HG02610 (cell line): ENCODE data around the gene UGT1A10.

ENCODE experiments used
- ATAC-seq: cut with Tn5 transposase; IDR thresholded peaks from one replicate; pipeline ENCODE4 v1.9.1; 2021; ENCODE audit warnings: mild to moderate bottlenecking, moderate library complexity; ENCODE audit not compliant: unreplicated experiment

UGT1A10 gene

DNA sequence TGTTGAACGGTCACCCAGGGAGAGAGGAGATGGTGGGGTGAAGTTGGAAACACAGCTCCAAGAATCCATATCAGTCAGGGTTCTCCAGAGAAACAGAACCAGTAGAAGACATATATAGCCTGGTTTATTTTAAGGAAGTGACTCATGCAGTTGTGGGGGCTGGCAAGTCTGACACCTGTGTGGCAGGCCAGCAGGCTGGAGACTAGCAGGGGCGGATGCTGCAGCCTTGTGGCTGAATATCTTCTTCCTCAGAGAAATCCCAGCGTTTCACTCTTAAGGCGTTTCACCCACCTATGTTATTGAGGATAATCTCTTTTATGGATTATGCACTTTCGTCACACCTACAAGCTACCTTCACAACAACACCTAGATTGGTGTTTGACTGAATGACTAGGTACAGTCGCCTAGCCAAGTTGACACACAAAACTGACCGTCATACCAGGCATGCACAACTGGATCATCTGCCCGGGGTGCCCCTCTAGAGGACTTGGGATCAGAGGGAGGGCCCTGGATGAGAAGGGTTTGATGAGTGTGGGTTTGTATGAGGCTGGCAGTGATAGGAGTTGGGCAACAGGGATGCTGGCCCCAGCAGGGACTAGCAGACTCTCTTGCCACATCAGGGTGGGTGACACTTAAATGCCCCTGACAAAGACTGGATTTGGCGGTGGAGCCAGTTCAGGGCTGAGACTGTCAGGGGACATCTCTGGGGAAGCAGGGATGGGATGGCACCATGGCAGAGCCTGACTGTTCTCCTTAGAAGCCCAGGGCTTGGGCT is 165.3 kb downstream of the UGT1A10 start:
- ATAC-seq = no peak

DNA sequence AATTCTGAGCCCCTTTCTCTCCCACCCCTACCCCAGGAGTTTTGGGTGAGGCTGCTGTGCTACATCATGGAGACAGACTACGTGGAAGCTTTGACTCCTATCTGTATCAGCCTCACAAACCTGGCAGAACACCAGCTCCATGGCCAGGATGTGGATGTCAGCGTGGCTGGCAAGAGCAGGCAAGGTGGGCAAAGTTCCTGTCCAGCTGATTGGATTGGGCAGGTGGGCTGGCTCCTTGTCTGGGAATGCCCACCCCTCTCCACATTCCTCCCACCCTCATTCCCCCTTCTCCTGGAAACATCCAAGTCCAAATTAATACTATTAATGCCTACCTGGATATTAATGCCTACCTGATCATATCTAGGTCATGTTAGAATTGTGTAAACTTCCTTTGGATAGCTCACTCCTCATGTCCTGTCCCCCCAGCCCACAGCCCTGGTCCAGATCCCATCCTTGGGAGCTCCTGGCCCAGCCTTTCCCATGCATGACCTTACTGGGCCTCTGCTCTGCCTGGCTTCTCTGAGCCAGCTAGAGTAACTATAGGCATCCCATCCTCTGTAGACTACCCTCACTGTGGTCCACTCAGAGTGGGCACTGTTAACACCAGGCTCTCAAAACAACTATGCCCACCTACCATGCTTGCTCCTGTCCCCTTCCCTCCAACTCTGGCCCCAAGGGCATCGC is 166.0 kb downstream of the UGT1A10 start:
- ATAC-seq = no peak

DNA sequence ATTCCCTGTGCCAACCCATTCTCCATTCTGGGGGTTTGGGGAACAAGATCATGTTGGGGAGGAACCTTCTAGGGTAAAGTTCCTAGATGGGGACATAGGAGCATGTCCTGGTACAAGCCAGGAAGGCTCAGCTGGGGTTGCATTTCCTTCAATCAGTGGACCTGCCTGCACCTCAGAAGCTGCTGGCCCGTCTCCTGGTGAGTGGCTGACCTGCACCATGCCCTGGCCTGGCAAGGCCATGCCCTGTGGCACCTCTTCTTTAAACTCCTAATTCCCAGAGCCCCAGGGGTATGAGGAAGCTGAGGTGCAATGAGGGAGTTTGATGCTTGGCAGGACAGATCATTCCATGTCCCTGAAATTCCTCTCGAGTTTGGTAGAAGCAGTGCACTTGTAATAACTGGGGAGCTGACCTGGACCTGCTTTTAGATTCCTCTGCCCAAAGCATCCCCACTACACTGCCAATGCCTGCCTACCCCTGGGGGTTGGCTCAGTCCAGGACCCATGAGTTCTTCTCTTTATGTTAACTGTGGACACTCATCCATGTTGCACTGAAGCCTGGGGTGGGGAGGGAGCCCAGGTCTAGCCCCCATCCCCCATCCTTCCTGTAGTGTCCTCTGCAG is 167.2 kb downstream of the UGT1A10 start:
- ATAC-seq = no peak

- no peak for ATAC-seq
These were observed 167.7 kb downstream of the UGT1A10 start for GRCh38 chr2:233803994-233804393.

DNA sequence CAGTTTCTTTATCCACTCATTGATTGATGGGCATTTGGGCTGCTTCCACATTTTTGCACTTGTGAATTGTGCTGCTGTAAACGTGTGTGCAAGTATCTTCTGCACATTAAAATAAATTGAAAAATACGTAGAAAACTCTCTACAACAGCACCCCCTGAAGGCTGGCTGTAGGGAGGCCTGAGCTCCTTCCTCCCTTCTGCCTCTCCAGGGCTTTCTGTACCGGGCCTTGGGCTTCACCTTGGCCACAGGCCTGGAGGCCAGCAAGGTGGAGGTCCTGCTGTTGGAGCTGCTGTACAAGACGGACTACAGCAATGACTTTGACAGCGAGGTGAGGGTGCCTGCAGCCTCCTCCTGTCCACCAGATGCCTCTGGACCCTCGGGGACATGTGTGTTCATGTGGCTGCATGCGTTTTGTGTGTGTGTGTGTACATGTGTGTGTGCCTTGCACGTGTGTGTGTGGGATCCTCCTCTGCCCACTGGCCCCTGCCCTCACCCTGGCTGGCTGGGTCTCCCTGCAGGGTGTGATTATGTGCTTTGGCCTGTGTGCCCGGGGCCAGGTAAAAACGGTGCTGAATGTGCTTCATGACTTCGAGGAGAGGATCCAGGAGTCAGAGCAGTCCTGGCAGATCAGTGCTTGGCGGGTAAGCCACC is 171.1 kb downstream of the UGT1A10 start:
- ATAC-seq = no peak

- ATAC-seq = no peak
These were observed 172.0 kb downstream of the UGT1A10 start for GRCh38 chr2:233807966-233808935.

- ATAC-seq = no peak
These were observed 174.1 kb downstream of the UGT1A10 start for GRCh38 chr2:233810385-233810784.

DNA sequence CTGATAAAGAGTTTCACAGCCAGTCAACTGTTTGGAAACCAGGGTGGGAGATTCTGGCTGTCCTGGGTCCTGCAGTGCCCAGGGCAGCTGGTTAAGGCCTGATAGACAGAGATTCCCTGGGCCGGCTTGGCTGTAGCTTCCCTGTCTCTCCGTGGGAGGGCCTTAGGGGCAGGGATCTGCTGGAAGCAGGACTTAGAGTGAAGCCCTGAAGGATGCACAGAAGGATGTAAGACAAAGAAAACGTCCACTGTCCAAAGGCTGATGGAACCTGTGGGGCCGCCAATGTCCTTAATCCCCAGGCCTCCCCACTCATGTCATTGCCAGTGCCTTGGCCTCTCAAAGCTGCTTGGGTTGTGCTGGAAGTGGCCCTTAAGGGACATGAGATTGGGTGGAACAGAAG is 174.8 kb downstream of the UGT1A10 start:
- ATAC-seq = no peak

DNA sequence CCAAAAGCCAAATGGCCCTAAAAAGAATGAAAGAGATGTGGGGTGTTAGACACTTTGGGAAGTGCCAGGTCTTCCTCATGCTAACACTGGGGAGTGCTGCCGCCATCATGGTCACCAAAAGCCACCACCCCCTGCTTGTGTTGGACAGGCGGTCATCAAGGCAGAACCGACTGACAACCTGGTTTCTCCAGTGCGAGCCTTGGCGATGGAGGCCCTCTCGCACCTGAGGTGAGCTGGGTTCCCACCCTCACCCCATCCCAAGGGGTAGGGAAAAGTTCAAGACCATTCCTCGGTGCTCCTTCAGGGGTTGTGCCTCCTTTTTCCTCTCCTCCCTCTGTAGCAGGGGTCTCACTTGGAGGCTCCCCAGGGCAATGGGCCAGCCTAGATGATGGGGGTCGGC is 175.5 kb downstream of the UGT1A10 start:
- no peak for ATAC-seq

GRCh38 chr2:233813236-233814055 is 177.2 kb downstream of the UGT1A10 start:
- no peak for ATAC-seq

DNA sequence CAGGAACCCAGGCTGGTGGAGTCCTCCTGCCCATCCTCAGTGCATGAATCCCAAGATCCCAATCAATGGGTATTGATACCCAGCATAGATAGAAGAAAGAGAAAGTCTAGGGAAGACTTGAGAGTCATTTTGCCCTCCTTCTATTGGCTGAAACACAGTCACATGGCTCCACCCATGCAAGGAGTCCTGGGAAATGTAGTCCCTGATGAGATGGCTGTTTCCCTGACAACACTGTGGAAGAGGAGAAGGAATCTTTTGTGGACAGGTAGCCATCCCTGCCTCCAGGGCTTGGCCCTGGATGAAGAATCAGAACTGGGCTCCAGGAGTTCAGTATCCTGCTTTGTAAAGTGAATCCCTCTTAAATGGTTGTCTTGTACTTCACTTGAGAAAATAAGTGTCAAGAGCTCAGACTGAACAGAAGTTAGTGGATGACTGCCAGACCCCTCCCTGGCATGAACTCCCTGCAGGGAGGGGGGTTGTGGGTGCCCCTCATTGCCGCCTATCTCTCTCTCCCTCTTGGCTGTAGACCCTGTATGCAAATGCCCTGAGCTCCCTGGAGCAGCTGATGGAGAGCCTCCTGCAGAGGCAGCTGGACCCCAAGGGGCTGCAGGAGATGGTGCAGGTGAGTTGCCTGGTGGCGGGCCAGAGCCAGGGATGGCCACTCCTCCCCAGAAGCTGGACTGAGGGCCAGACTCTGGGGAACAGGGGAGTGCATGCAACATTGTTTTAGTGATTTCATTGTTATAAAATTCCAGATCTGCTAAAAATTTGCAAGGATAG is 178.0 kb downstream of the UGT1A10 start:
- ATAC-seq = no peak

DNA sequence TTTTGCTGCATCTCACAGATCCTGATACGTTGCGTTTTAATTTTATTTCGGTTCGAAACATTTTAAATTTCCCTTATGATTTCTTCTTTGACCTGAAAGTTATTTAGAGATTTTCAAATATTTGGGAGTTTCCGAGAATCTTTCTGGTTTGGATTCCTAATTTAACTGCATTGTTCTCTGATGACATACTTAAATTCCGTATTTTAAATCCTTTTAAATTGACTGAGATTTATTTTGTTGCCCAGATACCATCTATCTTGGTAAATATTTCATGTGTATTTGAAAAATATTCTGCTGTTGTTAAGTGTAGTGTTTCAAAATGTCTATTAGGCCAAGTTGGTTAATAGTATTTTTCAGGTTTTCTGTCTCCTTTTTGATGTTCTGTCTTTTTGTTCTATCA is 179.6 kb downstream of the UGT1A10 start:
- ATAC-seq = no peak

GRCh38 chr2:233816334-233816733 is 180.1 kb downstream of the UGT1A10 start:
- ATAC-seq = no peak

GRCh38 chr2:233816771-233817170 is 180.5 kb downstream of the UGT1A10 start:
- ATAC-seq = no peak

GRCh38 chr2:233817361-233817911 is 181.2 kb downstream of the UGT1A10 start:
- ATAC-seq = no peak

DNA sequence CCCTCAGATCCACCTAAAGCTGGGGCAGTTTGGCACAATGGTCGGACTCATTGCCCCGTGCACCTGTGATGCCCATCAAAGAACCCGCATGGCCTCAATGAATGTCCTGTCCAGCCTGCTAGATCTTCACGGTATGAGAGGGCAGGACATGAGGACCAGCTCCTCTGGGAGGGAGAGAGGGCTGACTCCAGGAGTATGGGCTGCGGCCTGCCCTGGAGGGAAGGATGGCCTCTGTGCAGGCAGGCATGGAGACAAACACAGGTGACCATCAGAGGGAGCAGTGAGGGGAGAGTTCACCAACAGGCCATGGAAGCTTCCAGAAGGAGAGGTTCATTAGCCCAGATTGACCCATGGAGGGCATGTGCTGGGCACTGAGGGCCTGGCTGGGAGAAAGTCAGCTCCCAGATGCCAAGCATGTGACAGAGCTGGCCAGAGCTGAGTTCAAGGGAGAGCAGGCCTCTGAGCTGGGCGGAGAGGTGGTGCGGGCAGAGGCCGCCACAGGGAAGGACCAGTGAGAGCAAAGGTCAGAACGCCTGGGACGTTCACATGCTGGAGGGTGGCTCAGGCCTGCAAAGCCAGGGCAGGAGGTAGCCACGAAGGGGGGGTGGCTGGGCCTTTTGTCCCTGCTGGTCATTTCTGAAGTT is 181.9 kb downstream of the UGT1A10 start:
- ATAC-seq = no peak

DNA sequence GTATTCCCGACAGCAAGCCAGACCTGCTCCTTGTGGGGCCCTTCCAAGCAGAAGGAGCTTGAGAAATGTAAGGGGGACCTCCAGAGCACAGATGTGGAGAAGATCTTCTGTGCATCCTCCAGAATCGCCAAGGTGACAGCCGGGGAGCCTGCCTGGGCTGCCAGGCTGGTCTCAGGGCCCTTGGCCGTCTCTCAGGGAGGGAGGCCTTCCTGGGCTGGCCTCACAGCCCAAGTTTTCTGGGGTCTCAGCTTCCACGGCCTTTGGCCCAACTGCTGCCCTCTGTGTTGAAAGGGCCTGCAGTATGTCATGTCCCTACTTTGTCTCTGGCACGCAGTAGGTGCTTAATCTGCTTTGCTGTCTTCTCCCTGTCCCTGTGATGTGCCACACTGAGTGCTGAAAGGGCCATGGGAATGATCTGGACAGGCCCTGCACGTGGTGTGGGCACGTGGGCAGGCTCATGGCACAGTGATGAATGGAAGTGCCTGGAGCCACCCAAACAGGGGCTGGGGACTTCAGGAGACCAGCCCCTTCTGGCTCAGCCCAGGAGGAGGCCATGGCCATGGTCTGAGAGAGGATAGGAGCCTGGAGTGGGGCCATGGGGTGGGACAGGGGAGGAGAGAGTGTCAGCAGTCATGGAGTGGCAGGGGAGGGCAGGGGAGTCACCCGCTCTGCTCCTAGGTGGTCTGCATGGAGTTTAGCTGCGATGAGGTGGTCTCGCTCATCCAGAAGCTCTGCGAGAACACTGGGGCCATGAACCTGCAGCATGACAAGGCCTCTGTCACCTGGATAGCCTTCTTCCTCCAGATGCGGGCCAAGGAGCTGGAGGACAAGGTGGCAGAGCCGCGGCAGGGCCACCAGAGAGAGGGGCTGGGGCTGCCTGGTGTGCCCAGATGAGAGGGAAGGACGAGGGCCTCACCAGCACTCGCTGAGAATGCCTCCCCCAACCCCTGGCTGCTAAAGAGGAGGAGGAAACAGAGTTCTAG is 182.7 kb downstream of the UGT1A10 start:
- ATAC-seq = no peak
